HEK293 (cell line): ENCODE results near the gene SLC6A1.

Source experiments
- KLF7 ChIP-seq: fragments of 450-650 bp; formaldehyde crosslinking; IDR thresholded peaks from 2 replicates; pipeline ENCODE4 v1.5.1; 2016; ENCODE audit warnings: missing biosample characterization, missing genetic modification characterization, borderline replicate concordance
- MZF1 ChIP-seq: fragments of 450-650 bp; formaldehyde crosslinking; IDR thresholded peaks from 2 replicates; pipeline ENCODE4 v1.5.1; 2017; ENCODE audit warnings: missing biosample characterization, missing genetic modification characterization, borderline replicate concordance
- SETDB1 ChIP-seq: IDR thresholded peaks from one replicate; pipeline ENCODE4 v1.6.1; 2017; ENCODE audit warnings: mild to moderate bottlenecking, low read length, moderate library complexity, mixed read lengths; ENCODE audit not compliant: insufficient read length
- YY1 ChIP-seq: fragments of 450-650 bp; formaldehyde crosslinking; IDR thresholded peaks from 2 replicates; pipeline ENCODE4 v1.5.1; 2018; ENCODE audit warnings: missing biosample characterization, missing genetic modification characterization
- ZBTB48 ChIP-seq: fragments of 450-650 bp; formaldehyde crosslinking; IDR thresholded peaks from 2 replicates; pipeline ENCODE4 v1.5.1; 2016; ENCODE audit warnings: missing biosample characterization, missing genetic modification characterization
- ZBTB7A ChIP-seq: fragments of 450-650 bp; formaldehyde crosslinking; IDR thresholded peaks from 2 replicates; pipeline ENCODE4 v1.5.1; 2016; ENCODE audit warnings: low read depth, missing biosample characterization, missing genetic modification characterization
- ZNF24 ChIP-seq: fragments of 450-650 bp; formaldehyde crosslinking; IDR thresholded peaks from 2 replicates; pipeline ENCODE4 v1.5.1; 2016; ENCODE audit warnings: missing biosample characterization, missing genetic modification characterization
- ZNF274 ChIP-seq, 2 experiments: fragments of 200-500 bp in 1 of 2; fragments of 450-650 bp in 1 of 2; sonication (Bioruptor generic) in 1 of 2; formaldehyde crosslinking in 1 of 2; IDR thresholded peaks; 2 replicates each; pipeline versions ENCODE4 v1.5.1 to v1.6.1; 2014 to 2016; ENCODE audit warnings: borderline replicate concordance in 1 of 2, inconsistent platforms in 1 of 2, low read length in 1 of 2, missing biosample characterization in 1 of 2, missing genetic modification characterization in 1 of 2
- TF ChIP-seq, protein P1 (sequence below): fragments of 450-650 bp; formaldehyde crosslinking; IDR thresholded peaks from 2 replicates; pipeline ENCODE4 v1.5.1; 2016; ENCODE audit warnings: missing biosample characterization, missing genetic modification characterization

DNA sequence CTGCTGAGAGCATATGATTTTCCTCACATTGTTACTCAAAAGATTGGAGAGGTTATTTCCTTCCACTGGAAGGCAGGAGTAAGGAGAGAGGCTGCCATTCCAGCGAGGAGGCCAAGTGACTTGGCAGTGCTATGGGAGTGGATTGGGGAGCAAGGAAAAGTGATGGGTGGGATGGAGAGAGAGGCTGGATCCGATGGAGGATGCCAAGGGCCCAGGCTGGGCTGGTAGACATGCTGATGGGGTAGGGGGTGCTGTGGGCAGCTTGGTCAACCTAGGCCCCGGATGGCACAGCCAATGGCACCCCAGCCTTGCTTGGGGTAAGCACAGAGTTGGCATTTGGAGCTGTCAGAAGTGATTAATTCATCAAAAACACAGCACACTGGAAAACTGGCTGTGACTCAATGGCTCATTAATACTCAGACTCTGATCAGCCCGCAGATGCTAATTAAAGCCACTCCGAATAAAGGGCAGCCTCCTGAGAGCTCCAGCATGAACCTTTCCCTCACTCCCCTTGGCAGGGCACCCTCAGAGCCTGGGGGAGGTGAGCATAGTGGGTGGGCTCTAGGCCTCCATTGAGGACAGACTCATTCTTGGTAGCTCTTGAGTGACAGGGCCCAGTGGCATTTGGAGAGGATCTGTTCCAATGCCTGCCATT is 22.1 kb upstream of the SLC6A1 start:
- TF ChIP-seq, protein P1, sequence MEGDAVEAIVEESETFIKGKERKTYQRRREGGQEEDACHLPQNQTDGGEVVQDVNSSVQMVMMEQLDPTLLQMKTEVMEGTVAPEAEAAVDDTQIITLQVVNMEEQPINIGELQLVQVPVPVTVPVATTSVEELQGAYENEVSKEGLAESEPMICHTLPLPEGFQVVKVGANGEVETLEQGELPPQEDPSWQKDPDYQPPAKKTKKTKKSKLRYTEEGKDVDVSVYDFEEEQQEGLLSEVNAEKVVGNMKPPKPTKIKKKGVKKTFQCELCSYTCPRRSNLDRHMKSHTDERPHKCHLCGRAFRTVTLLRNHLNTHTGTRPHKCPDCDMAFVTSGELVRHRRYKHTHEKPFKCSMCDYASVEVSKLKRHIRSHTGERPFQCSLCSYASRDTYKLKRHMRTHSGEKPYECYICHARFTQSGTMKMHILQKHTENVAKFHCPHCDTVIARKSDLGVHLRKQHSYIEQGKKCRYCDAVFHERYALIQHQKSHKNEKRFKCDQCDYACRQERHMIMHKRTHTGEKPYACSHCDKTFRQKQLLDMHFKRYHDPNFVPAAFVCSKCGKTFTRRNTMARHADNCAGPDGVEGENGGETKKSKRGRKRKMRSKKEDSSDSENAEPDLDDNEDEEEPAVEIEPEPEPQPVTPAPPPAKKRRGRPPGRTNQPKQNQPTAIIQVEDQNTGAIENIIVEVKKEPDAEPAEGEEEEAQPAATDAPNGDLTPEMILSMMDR (tag by site-specific recombination): no peak
- no peak for TF ChIP-seq MZF1 (tag by site-specific recombination)
- TF ChIP-seq SETDB1: no peak
- no peak for TF ChIP-seq ZBTB7A
- TF ChIP-seq KLF7 (tag by site-specific recombination): no peak
- TF ChIP-seq ZNF24: no peak
- TF ChIP-seq ZNF274 (IDR thresholded peaks at IDR 0.05; ENCODE audit: low read length): no peak
- no peak for TF ChIP-seq ZNF274 (tag by site-specific recombination; IDR thresholded peaks at IDR 0.05; ENCODE audit: borderline replicate concordance)
- TF ChIP-seq YY1 (tag by site-specific recombination): no peak
- TF ChIP-seq ZBTB48 (tag by site-specific recombination): no peak
